ENCODE data around the gene CRAT.

The CRAT gene

DNA sequence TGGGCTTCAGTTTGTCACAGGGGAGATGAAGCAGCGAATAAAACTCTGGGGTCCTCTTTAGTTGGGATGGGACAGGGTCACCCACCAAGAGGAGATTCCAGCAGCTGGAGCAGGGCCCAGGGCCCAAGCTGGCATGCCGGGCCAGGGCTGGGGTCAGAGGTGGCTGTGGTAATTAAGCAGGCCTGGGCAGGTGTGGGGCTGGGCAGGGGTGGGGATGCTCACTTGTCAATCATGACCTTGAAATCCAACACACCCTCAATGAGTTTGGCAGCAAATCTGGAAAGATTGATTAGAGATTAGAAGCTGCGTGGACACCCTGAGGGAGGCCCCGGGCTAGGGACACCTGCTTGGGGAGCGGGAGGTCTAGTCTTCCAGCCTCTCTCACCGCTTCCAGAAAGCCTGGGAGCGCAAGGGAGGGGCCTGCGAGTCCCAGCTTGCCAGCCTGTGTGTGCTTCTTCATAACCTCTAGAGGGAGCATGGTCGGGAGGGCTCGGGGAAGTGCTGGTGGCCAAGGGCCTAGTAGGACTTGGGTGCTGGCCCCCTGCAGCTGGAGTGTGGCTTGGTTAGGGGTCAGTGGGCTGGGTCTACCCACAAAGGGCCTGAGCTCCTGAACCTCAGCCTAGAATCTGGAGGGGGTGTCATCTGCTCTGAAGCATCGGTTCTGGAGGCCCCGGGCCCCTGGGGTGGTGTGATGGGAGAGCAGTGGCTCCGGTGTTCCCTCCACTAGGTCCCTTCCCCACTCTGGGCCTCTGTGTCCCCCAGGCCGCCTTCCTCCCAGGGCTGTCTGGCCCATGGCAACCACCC, 7.6 kb downstream of the CRAT start:
- Histone ChIP-seq H3K4me3 (no peak overlapping the region), H4K20me1 (no peaks in the 10 kb centered on the region), H3K27ac (no peak overlapping the region), H3K4me1 (peaks cover 10% of the 10 kb centered on the region; the same call in 1 of the 2 replicates), H3K9me3 (no peaks in the 10 kb centered on the region), H3K9ac (no peak overlapping the region), H3K36me3 (peaks cover 25% of the 10 kb centered on the region), H3K4me2 (no peak overlapping the region), H3K27me3 (no peaks in the 10 kb centered on the region)
- TF ChIP-seq Cebpa-rat (IDR thresholded peaks at IDR 0.05): no peak

- Histone ChIP-seq H3K4me2 (no peak overlapping the region), H3K36me3 (peaks cover 21% of the 10 kb centered on the region; the same call in 1 of the 2 replicates), H3K9ac (no peak overlapping the region), H3K27me3 (no peaks in the 10 kb centered on the region), H3K4me3 (no peak overlapping the region), H3K27ac (no peak overlapping the region), H3K4me1 (peaks cover 10% of the 10 kb centered on the region; the same call in 1 of the 2 replicates), H3K9me3 (no peaks in the 10 kb centered on the region), H4K20me1 (no peaks in the 10 kb centered on the region)
- no peak for TF ChIP-seq Cebpa-rat (IDR thresholded peaks at IDR 0.05)
Measured at GRCh38 chr9:129102095-129102525, 8.5 kb downstream of the CRAT start.

DNA sequence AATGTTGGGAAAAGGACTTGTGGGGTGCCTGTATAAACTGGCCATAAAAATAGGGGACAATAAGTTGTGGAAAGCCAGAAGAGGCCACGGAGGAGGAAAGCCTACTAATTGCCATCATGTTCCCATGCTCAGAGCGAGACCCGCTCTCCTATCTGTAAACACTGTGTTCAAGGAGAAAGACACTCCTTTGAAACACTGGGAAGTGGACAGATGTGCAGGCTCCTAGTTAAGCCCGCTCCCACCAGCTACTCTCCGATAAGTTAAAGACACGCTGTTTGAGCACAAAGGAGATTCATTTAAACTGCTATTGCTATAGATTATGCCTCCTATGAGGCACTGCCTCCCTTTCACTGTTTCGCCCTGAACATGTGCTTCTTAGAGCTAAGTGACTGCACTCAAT, 9.3 kb downstream of the CRAT start:
- no peaks in the 10 kb centered on the region for H4K20me1 ChIP-seq
- no peak overlapping the region for H3K4me3 ChIP-seq
- H3K4me2 ChIP-seq: no peak overlapping the region
- no peak for TF ChIP-seq Cebpa-rat (IDR thresholded peaks at IDR 0.05)
- H3K36me3 ChIP-seq: peaks cover 15% of the 10 kb centered on the region; the same call in 1 of the 2 replicates
- H3K27ac ChIP-seq: no peak overlapping the region
- no peaks in the 10 kb centered on the region for H3K27me3 ChIP-seq
- peaks cover 10% of the 10 kb centered on the region; the same call in 1 of the 2 replicates for H3K4me1 ChIP-seq
- no peak overlapping the region for H3K9ac ChIP-seq
- no peaks in the 10 kb centered on the region for H3K9me3 ChIP-seq

DNA sequence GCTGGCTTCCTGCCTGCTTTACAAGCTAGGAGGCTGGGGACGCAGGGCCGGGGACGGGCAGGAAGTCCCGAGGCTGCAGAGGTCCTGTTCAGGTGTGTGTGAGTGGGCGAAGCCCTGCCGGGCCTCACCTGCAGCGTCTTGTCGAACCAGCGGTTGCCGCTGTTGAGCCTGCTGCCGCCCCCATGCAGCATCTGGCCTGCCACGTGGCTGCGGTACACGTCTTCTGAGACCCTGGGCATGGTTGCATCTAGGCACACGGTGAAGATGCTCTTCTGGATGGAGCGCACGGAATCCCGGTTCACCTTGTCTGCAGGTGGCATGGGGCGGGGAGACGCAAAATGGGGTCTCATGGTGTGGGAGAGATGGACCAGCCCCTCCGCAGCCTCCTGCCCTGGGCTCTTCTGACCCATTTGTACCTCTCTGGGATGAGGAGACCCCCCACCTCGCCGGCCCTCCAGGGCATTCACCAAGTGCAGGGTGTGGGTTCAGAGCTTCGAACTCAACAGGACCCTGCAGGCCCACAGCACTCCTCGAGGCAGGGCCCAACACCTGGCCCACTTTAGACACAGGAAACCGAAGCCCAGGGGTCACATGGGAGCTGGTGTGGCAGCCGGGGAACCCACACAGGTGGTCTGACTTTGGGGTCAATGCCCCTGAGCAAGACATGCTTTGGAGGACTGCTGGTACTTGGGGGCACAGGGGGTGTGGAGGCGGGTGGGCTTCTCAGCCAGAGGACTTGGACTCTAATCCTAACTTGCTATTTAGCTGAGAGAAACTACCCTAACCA, 10.0 kb downstream of the CRAT start:
- H3K4me2 ChIP-seq: 0 out of 2 replicates have a peak overlapping the region, but pooled peaks have one; percentile 4
- H3K4me3 ChIP-seq: no peak overlapping the region
- peaks cover 18% of the 10 kb centered on the region for H3K36me3 ChIP-seq
- H3K27me3 ChIP-seq: no peaks in the 10 kb centered on the region
- H3K9me3 ChIP-seq: no peaks in the 10 kb centered on the region
- no peak for TF ChIP-seq Cebpa-rat (IDR thresholded peaks at IDR 0.05)
- H4K20me1 ChIP-seq: no peaks in the 10 kb centered on the region
- H3K9ac ChIP-seq: no peak overlapping the region
- H3K27ac ChIP-seq: no peak overlapping the region
- peaks cover 10% of the 10 kb centered on the region; the same call in 1 of the 2 replicates for H3K4me1 ChIP-seq

- Histone ChIP-seq H3K9ac (no peak overlapping the region), H3K4me1 (peaks cover 27% of the 10 kb centered on the region), H4K20me1 (no peaks in the 10 kb centered on the region), H3K27ac (no peak overlapping the region), H3K27me3 (no peaks in the 10 kb centered on the region), H3K9me3 (no peaks in the 10 kb centered on the region), H3K4me3 (no peak overlapping the region), H3K36me3 (peaks cover 27% of the 10 kb centered on the region), H3K4me2 (no peak overlapping the region)
- no peak for TF ChIP-seq Cebpa-rat (IDR thresholded peaks at IDR 0.05)
Measured at GRCh38 chr9:129098328-129098727, 12.3 kb downstream of the CRAT start.

DNA sequence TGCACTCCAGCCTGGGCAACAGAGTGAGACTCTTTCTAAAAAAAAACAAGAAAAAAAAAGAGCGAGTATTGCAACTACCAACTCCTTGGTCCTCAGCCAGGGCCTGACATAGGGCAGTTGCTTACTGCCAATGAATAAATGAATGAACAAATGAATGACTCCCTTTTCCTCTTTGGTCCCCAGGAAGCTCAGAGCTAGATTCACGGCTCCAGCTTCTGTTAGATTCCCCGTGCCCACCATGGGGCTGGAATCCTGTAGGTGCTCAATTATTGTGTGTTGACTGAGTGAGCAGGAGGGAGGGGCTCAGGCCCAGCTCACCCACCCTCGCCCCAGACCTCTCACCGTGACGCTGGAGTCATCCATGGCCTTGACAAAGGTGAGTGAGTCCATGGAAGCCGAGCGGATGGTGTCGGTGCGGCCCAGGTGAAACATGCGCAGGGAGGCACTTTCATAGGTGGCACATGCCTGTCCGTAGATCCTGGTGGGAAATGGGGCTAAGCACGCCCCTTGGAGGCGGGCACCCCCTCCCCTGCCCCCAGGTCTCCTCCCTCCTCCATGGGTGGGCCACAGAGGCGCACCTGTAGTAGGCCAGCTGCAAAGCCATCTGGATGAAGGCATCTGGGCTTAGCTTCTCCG, 12.8 kb downstream of the CRAT start:
- no peaks in the 10 kb centered on the region for H3K27me3 ChIP-seq
- H3K9ac ChIP-seq: no peak overlapping the region
- no peak overlapping the region for H3K4me2 ChIP-seq
- peaks cover 32% of the 10 kb centered on the region for H3K4me1 ChIP-seq
- H3K27ac ChIP-seq: no peak overlapping the region
- TF ChIP-seq Cebpa-rat (IDR thresholded peaks at IDR 0.05): no peak
- H3K4me3 ChIP-seq: no peak overlapping the region
- no peaks in the 10 kb centered on the region for H3K9me3 ChIP-seq
- H4K20me1 ChIP-seq: no peaks in the 10 kb centered on the region
- peaks cover 27% of the 10 kb centered on the region for H3K36me3 ChIP-seq

DNA sequence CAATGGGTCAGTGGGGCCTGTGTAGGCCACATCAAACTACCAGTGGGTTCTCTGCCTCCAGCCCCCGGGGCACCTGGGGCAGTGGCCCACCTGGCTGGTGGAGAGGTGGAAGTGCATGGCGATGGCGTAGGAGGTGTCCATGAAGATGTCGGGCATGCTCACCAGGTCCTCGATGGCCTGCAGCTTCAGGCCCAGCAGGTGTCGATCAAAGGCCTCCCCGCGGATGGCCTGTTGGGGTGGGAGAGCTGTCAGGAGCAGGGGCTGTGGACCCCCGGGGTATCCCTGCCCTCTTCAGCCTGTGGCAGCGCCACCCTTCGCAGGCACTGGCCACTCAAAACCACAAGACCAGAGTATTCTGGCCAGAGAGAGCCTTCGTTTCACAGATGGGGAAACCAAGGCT, 14.7 kb downstream of the CRAT start:
- Histone ChIP-seq H3K4me2 (no peak overlapping the region), H3K27ac (no peak overlapping the region), H3K9me3 (no peaks in the 10 kb centered on the region), H3K27me3 (no peaks in the 10 kb centered on the region), H3K36me3 (peaks cover 31% of the 10 kb centered on the region), H3K4me1 (peaks cover 31% of the 10 kb centered on the region), H3K9ac (no peak overlapping the region), H3K4me3 (no peak overlapping the region), H4K20me1 (no peaks in the 10 kb centered on the region)
- no peak for TF ChIP-seq Cebpa-rat (IDR thresholded peaks at IDR 0.05)

DNA sequence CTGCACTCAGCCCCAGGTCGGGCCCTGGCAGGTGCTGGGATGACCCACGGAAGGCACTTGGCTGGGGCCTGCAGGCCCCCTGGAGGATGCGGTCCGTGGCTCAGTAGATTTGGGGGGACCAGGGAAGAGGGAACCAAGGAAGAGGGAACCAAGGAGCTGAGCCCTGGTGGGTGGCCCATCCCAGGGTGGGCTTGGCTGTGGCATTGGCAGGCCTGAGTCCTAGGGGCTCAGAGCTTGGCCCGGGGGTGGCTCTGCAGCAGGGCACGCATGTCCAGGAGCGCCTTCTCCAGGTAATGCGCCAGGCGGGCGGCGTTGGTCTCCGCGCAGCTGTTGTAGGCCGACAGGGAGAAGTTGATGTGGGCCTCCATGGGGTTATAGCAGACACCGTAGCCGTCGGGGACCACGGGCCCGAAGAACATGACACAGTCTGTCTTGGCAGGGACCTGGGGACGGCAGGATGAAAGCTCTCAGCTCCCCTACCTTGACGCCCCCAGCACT, 15.4 kb downstream of the CRAT start:
- TF ChIP-seq Cebpa-rat (IDR thresholded peaks at IDR 0.05): no peak
- no peak overlapping the region for H3K9ac ChIP-seq

DNA sequence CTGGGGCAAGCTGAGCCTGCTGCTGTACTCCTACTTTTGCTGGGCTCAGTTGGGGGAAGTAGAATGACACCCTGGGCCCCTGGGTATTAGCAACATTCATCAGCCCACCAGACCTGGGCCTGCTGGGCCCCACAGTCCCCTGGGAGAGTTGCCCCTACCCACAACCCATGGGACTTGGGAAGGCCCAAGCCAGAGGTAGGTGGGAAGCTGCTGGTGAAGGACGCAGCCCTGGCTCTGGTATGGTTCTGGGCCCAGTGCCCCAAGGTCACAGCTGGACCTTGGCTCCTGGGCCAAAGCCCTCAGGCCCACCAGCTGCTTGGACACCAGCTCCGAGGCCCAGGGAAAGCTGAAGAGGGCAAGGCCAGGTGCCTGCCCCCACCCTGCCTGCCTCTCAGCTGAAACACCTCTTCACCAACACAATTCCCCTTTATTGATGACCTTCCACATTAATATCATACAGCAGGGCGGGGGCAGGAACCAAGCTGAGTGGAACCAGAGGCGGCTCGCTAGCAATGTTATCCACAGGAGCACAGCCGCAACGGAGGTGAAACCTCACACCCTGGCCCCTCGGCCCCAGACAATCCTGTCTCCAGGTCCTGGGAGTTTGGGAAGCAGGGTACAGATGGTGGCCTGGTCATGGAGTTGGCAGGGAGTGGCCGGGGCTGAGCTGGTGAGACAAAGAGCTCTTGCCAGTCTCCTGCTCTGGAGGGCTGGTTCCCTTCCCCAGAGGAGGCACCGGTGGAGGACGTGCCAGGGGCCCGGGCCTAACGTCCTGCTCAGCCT, 16.0 kb downstream of the CRAT start:
- H3K4me3 ChIP-seq: no peak overlapping the region
- peak overlapping the region; percentile 62 for H3K27ac ChIP-seq
- TF ChIP-seq Cebpa-rat (IDR thresholded peaks at IDR 0.05): no peak
- H3K36me3 ChIP-seq: peaks cover 44% of the 10 kb centered on the region
- H3K9me3 ChIP-seq: no peaks in the 10 kb centered on the region
- H3K27me3 ChIP-seq: no peaks in the 10 kb centered on the region
- peak overlapping the region; percentile 75 for H3K4me2 ChIP-seq
- H3K4me1 ChIP-seq: peaks cover 23% of the 10 kb centered on the region
- H3K9ac ChIP-seq: peak overlapping the region; percentile 54
- no peaks in the 10 kb centered on the region for H4K20me1 ChIP-seq

More for the DNA sequence above, 15.4 kb downstream of the CRAT start:
- Histone ChIP-seq H3K9me3 (no peaks in the 10 kb centered on the region), H3K36me3 (peaks cover 38% of the 10 kb centered on the region), H3K27ac (peak overlapping the region; percentile 62; the same call in 1 of the 2 replicates), H3K4me1 (peaks cover 24% of the 10 kb centered on the region), H3K27me3 (no peaks in the 10 kb centered on the region), H4K20me1 (no peaks in the 10 kb centered on the region), H3K4me2 (peak overlapping the region; percentile 75; the same call in 1 of the 2 replicates), H3K4me3 (no peak overlapping the region)

All from BLaER1 (cell line).